Lung microvascular endothelial cell (primary cell): ENCODE data around the gene SLC35G3. TPM values are rescaled to one million over a fixed set of nuclear protein-coding genes. Genes with fewer than 3 reads are reported as not detected.
"Not testable (repeated sequence)": the region's sequence is repeated elsewhere in the genome, so short reads cannot be mapped to it uniquely, and the experiment has no call there.

Experiments
- DNase-seq, 2 donors: peaks; one replicate each; pipeline versions ENCODE4 v3.0.0 to v3.0.0-alpha.2; 2010; ENCODE audit warnings: low read depth in 2 of 2
- total RNA-seq: library from RNA; depleted of rRNA; stranded (reverse); fragments of >200 nt; gene quantifications from 2 replicates; pipeline ENCODE4 v1.2.1, GENCODE V29; 2014

Gene SLC35G3
- total RNA-seq, 1 donor from 2014 or later: not detected

- DNase-seq: no peak
These were observed 27.7 kb downstream of the SLC35G3 start for GRCh38 chr17:35166526-35166925.

GRCh38 chr17:35164716-35165115 is 29.5 kb downstream of the SLC35G3 start:
- no peak for DNase-seq

GRCh38 chr17:35163886-35164285 is 30.3 kb downstream of the SLC35G3 start:
- no peak for DNase-seq

GRCh38 chr17:35162755-35163154 is 31.4 kb downstream of the SLC35G3 start:
- no peak for DNase-seq

- DNase-seq: no peak
These were observed 32.9 kb downstream of the SLC35G3 start for GRCh38 chr17:35161281-35161761.

- DNase-seq: no peak
These were observed 33.6 kb downstream of the SLC35G3 start for GRCh38 chr17:35160354-35161201.

GRCh38 chr17:35159940-35160339 is 34.3 kb downstream of the SLC35G3 start:
- no peak for DNase-seq

GRCh38 chr17:35155246-35155645 is 38.9 kb downstream of the SLC35G3 start:
- DNase-seq: no peak

- no peak for DNase-seq
These were observed 39.7 kb downstream of the SLC35G3 start for GRCh38 chr17:35154196-35155165.

GRCh38 chr17:35152421-35153140 is 41.6 kb downstream of the SLC35G3 start:
- DNase-seq: no peak

GRCh38 chr17:35151080-35151479 is 43.1 kb downstream of the SLC35G3 start:
- DNase-seq: not testable (repeated sequence)

- no peak for DNase-seq
These were observed 44.3 kb downstream of the SLC35G3 start for GRCh38 chr17:35149941-35150340.

GRCh38 chr17:35148144-35148543 is 46.0 kb downstream of the SLC35G3 start:
- no peak for DNase-seq

- DNase-seq: no peak
These were observed 46.8 kb downstream of the SLC35G3 start, which contains the start of gene UNC45B for GRCh38 chr17:35147375-35147905. TSS of gene UNC45B (plus strand) at chr17:35147817. CDS start at chr17:35148264, 447 bp downstream.

- no peak for DNase-seq
These were observed 47.9 kb downstream of the SLC35G3 start for GRCh38 chr17:35146214-35146833.

- no peak for DNase-seq
These were observed 49.4 kb downstream of the SLC35G3 start for GRCh38 chr17:35144840-35145239.
